Hepatocyte (in vitro differentiated cells): ENCODE results near the gene KMO. TPM values are rescaled to one million over a fixed set of nuclear protein-coding genes. Genes with fewer than 3 reads are reported as not detected.

ENCODE experiments used
- DNase-seq: peaks from one replicate; pipeline ENCODE4 v3.0.0-alpha.2; 2016; ENCODE audit warnings: low spot score
- H2AFZ ChIP-seq: fragments of 200-600 bp; sonication (generic); 2 replicates; pipeline ENCODE4 v1.6.0; 2016; ENCODE audit warnings: antibody characterized with exemption, mild to moderate bottlenecking
- H3K27ac ChIP-seq: fragments of 200-600 bp; sonication (generic); 2 replicates; pipeline ENCODE4 v1.5.1; 2016; ENCODE audit warnings: mild to moderate bottlenecking
- H3K27me3 ChIP-seq: fragments of 200-600 bp; sonication (generic); 2 replicates; pipeline ENCODE4 v1.6.1; 2016
- H3K36me3 ChIP-seq: fragments of 200-600 bp; sonication (generic); replicated peaks from 2 replicates; pipeline ENCODE4 v1.5.1; 2016; ENCODE audit warnings: low read depth; ENCODE audit not compliant: insufficient read depth
- H3K4me1 ChIP-seq: fragments of 200-600 bp; sonication (generic); 2 replicates; pipeline ENCODE4 v1.5.1; 2016; ENCODE audit warnings: mild to moderate bottlenecking, moderate library complexity; ENCODE audit not compliant: insufficient read depth
- H3K4me2 ChIP-seq: fragments of 200-600 bp; sonication (generic); 2 replicates; pipeline ENCODE4 v1.6.0; 2016
- H3K4me3 ChIP-seq: fragments of 200-600 bp; sonication (generic); 2 replicates; pipeline ENCODE4 v1.5.1; 2016; ENCODE audit warnings: mild to moderate bottlenecking
- H3K79me2 ChIP-seq: fragments of 200-600 bp; sonication (generic); 2 replicates; pipeline ENCODE4 v1.6.0; 2017; ENCODE audit warnings: mild to moderate bottlenecking
- H3K9me2 ChIP-seq: fragments of 200-600 bp; sonication (generic); replicated peaks from 2 replicates; pipeline ENCODE4 v1.6.0; 2017; ENCODE audit warnings: mild to moderate bottlenecking; ENCODE audit not compliant: insufficient read depth
- H3K9me3 ChIP-seq: fragments of 200-600 bp; sonication (generic); 2 replicates; pipeline ENCODE4 v1.5.1; 2016; ENCODE audit warnings: low read depth, mild to moderate bottlenecking
- H4K20me1 ChIP-seq: fragments of 200-600 bp; sonication (generic); 2 replicates; pipeline ENCODE4 v1.6.0; 2016; ENCODE audit warnings: mild to moderate bottlenecking; ENCODE audit not compliant: insufficient read depth, poor library complexity, severe bottlenecking
- CTCF ChIP-seq: fragments of 200-600 bp; sonication (generic); IDR thresholded peaks from 2 replicates; pipeline ENCODE4 v1.5.1; 2016; ENCODE audit warnings: antibody characterized with exemption, mild to moderate bottlenecking; ENCODE audit not compliant: poor library complexity
- EZH2 ChIP-seq: fragments of 200-600 bp; sonication (generic); IDR thresholded peaks from 2 replicates; pipeline ENCODE4 v1.6.1; 2016; ENCODE audit warnings: antibody characterized with exemption, mild to moderate bottlenecking, borderline replicate concordance
- EZH2phosphoT487 ChIP-seq: fragments of 200-600 bp; sonication (generic); IDR thresholded peaks from one replicate; pipeline ENCODE4 v1.6.1; 2018; ENCODE audit warnings: antibody characterized with exemption, mild to moderate bottlenecking, low read depth, moderate library complexity; ENCODE audit not compliant: unreplicated experiment, severe bottlenecking
- WGBS: methylation state at CpG from one replicate; pipeline ENCODE4 v1.1.6; 2016; ENCODE audit warnings: low lambda C conversion rate; ENCODE audit errors: missing lambda C conversion rate; 5-methylcytosine and 5-hydroxymethylcytosine counted together
- polyA plus RNA-seq: library from polyadenylated mRNA; unstranded; fragments of >200 nt; fragmentation: Nextera tagmentation; extraction: Ambion mirVana; gene quantifications from 2 replicates; pipeline ENCODE4 v1.2.1, GENCODE V29; 2016
- total RNA-seq: library from RNA; depleted of rRNA; stranded (reverse); fragments of >200 nt; gene quantifications from 2 replicates; pipeline ENCODE4 v1.2.3, GENCODE V29; 2014

The KMO gene
- total and polyA plus RNA-seq, 2 experiments from 2014 or later: 1.4 to 2.8 TPM

DNA sequence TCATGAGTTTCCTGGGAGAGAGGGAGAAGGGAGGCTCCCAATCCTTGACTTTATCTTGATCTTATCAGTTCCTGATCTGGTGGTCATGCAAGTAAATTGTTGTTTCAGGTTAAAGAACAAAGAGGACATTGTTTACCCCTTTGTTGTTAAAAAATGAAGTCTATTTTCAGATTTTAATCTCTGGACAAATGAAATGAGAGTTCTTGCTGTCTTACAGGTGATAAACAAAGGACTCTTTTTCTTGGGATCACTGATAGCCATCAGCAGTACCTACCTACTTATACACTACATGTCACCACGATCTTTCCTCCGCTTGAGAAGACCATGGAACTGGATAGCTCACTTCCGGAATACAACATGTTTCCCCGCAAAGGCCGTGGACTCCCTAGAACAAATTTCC lies 59.6 kb downstream of the KMO start:
- no peaks in the 10 kb centered on the region for H3K27me3 ChIP-seq
- H3K4me3 ChIP-seq: no peak overlapping the region
- peak overlapping the region; percentile 24 for H3K27ac ChIP-seq
- H3K4me2 ChIP-seq: no peak overlapping the region
- TF ChIP-seq EZH2: no peak
- no peak for TF ChIP-seq CTCF
- no peak for TF ChIP-seq EZH2phosphoT487
- DNase-seq: no peak
- no peaks in the 10 kb centered on the region for H3K79me2 ChIP-seq
- no peaks in the 10 kb centered on the region for H3K9me3 ChIP-seq
- H3K9me2 ChIP-seq: no peaks in the 10 kb centered on the region
- H4K20me1 ChIP-seq: no peaks in the 10 kb centered on the region
- H3K4me1 ChIP-seq: no peaks in the 10 kb centered on the region
- 89% methylated on average over 5 of the region's 5 CpGs for WGBS
- no peaks in the 10 kb centered on the region for H3K36me3 ChIP-seq
- no peak overlapping the region for H2AFZ ChIP-seq

GRCh38 chr1:241592273-241592958 lies 60.2 kb downstream of the KMO start:
- no peaks in the 10 kb centered on the region for H3K9me3 ChIP-seq
- H3K27me3 ChIP-seq: no peaks in the 10 kb centered on the region
- H3K4me2 ChIP-seq: no peak overlapping the region
- no peaks in the 10 kb centered on the region for H3K79me2 ChIP-seq
- no peaks in the 10 kb centered on the region for H3K36me3 ChIP-seq
- H3K27ac ChIP-seq: peak overlapping the region; percentile 24
- no peaks in the 10 kb centered on the region for H3K9me2 ChIP-seq
- H4K20me1 ChIP-seq: no peaks in the 10 kb centered on the region
- 91% methylated on average over 3 of the region's 3 CpGs for WGBS
- H3K4me1 ChIP-seq: no peaks in the 10 kb centered on the region
- DNase-seq: no peak
- H3K4me3 ChIP-seq: no peak overlapping the region
- H2AFZ ChIP-seq: no peak overlapping the region
- no peak for TF ChIP-seq EZH2phosphoT487
- TF ChIP-seq CTCF: no peak
- no peak for TF ChIP-seq EZH2

DNA sequence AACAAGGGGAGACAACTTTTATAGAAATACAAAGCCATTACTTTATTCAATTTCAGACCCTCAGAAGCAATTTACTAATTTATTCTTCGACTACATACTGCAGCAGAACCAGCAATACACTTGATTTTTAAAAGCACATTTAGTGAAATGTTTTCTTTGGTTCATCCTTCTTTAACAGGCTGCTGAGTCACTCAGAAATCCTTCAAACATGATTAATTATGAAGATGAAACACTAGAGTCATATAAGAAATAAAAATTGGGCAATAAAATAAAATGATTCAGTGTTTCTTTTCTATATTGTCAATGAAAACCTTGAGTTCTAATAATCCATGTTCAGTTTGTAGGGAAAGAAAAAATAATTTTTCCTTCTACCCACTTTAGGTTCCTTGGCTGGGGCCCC lies 61.0 kb downstream of the KMO start:
- no peaks in the 10 kb centered on the region for H3K4me1 ChIP-seq
- TF ChIP-seq EZH2phosphoT487 (no peak), EZH2 (no peak), CTCF (no peak)
- H2AFZ ChIP-seq: no peak overlapping the region
- H3K79me2 ChIP-seq: no peaks in the 10 kb centered on the region
- 94% methylated on average over 1 of the region's 1 CpG for WGBS
- H3K4me3 ChIP-seq: no peak overlapping the region
- no peak overlapping the region for H3K4me2 ChIP-seq
- H3K36me3 ChIP-seq: no peaks in the 10 kb centered on the region
- no peaks in the 10 kb centered on the region for H3K9me2 ChIP-seq
- no peaks in the 10 kb centered on the region for H3K27me3 ChIP-seq
- no peaks in the 10 kb centered on the region for H3K9me3 ChIP-seq
- no peak overlapping the region for H3K27ac ChIP-seq
- H4K20me1 ChIP-seq: no peaks in the 10 kb centered on the region
- no peak for DNase-seq

GRCh38 chr1:241596633-241597032 lies 64.5 kb downstream of the KMO start:
- Histone ChIP-seq H3K4me1 (no peaks in the 10 kb centered on the region), H3K27me3 (no peaks in the 10 kb centered on the region), H3K36me3 (no peaks in the 10 kb centered on the region), H3K79me2 (no peaks in the 10 kb centered on the region), H2AFZ (no peak overlapping the region), H3K9me2 (no peaks in the 10 kb centered on the region), H3K27ac (no peak overlapping the region), H3K9me3 (no peaks in the 10 kb centered on the region), H4K20me1 (no peaks in the 10 kb centered on the region), H3K4me3 (no peak overlapping the region), H3K4me2 (no peak overlapping the region)
- no peak for DNase-seq
- TF ChIP-seq EZH2phosphoT487: no peak
- no peak for TF ChIP-seq CTCF
- no peak for TF ChIP-seq EZH2
- 73% methylated on average over 6 of the region's 6 CpGs for WGBS
